DMS153 treated with DMSO at 0.1 percent for 48 hours (cell line): ENCODE data around the gene F11.
"Not testable (repeated sequence)": the region's sequence is repeated elsewhere in the genome, so short reads cannot be mapped to it uniquely, and the experiment has no call there.

Source experiments
- DNase-seq: peaks from one replicate; lab custom pipeline; 2025; ENCODE audit not compliant: unreplicated experiment; lab: John Stamatoyannopoulos, UW

F11 gene

GRCh38 chr4:186249785-186250754 is 15.9 kb upstream of the F11 start:
- no peak for DNase-seq

GRCh38 chr4:186250760-186251159 is 15.2 kb upstream of the F11 start:
- DNase-seq = no peak

GRCh38 chr4:186255122-186255521 is 10.9 kb upstream of the F11 start:
- DNase-seq = no peak

GRCh38 chr4:186258216-186258811 is 7.7 kb upstream of the F11 start:
- no peak for DNase-seq

GRCh38 chr4:186260117-186260503 is 5.9 kb upstream of the F11 start:
- no peak for DNase-seq

- DNase-seq = no peak
Measured at GRCh38 chr4:186260504-186261448, 5.2 kb upstream of the F11 start.

GRCh38 chr4:186264660-186265059 is 1.3 kb upstream of the F11 start:
- no peak for DNase-seq

GRCh38 chr4:186265250-186265649 is 739 bp upstream of the F11 start:
- not testable (repeated sequence) for DNase-seq

GRCh38 chr4:186266729-186267456 is 904 bp downstream of the F11 start:
- no peak for DNase-seq

GRCh38 chr4:186271081-186271678 is 5.2 kb downstream of the F11 start:
- DNase-seq = no peak

GRCh38 chr4:186272699-186273391 is 6.9 kb downstream of the F11 start:
- DNase-seq = no peak

GRCh38 chr4:186273392-186273789 is 7.4 kb downstream of the F11 start:
- not testable (repeated sequence) for DNase-seq

- no peak for DNase-seq
Measured at GRCh38 chr4:186283311-186283710, 17.3 kb downstream of the F11 start.

GRCh38 chr4:186285147-186285546 is 19.2 kb downstream of the F11 start:
- DNase-seq = no peak

- no peak for DNase-seq
Measured at GRCh38 chr4:186286581-186286980, 20.6 kb downstream of the F11 start.

- no peak for DNase-seq
Measured at GRCh38 chr4:186291256-186291890, 25.4 kb downstream of the F11 start.

GRCh38 chr4:186294160-186294559 is 28.2 kb downstream of the F11 start:
- no peak for DNase-seq

- no peak for DNase-seq
Measured at GRCh38 chr4:186296481-186296880, 30.5 kb downstream of the F11 start.

GRCh38 chr4:186297013-186297645 is 31.1 kb downstream of the F11 start:
- DNase-seq = peak; percentile 29
